NB4 (cell line): ENCODE results near the gene C11orf21.

Experiments used
- DNase-seq: peaks from one replicate; pipeline ENCODE4 v3.0.0; 2010; ENCODE audit warnings: low read depth
- H3K4me3 ChIP-seq: one replicate; pipeline ENCODE4 v1.5.1; 2011; ENCODE audit warnings: mild to moderate bottlenecking, low read depth, low read length, moderate library complexity
- CTCF ChIP-seq: IDR thresholded peaks from one replicate; pipeline ENCODE4 v1.5.1; 2012; ENCODE audit warnings: low read depth, low read length
- MAX ChIP-seq: IDR thresholded peaks from 2 replicates; pipeline ENCODE4 v1.6.1; 2011; ENCODE audit warnings: low read depth, low read length
- MYC ChIP-seq: IDR thresholded peaks from 2 replicates; pipeline ENCODE4 v1.6.1; 2011; ENCODE audit warnings: low read depth, low read length
- POLR2A ChIP-seq: IDR thresholded peaks from 2 replicates; pipeline ENCODE4 v1.6.1; 2011; ENCODE audit warnings: mild to moderate bottlenecking; ENCODE audit not compliant: insufficient read length; ENCODE audit errors: extremely low read depth

C11orf21 gene

DNA sequence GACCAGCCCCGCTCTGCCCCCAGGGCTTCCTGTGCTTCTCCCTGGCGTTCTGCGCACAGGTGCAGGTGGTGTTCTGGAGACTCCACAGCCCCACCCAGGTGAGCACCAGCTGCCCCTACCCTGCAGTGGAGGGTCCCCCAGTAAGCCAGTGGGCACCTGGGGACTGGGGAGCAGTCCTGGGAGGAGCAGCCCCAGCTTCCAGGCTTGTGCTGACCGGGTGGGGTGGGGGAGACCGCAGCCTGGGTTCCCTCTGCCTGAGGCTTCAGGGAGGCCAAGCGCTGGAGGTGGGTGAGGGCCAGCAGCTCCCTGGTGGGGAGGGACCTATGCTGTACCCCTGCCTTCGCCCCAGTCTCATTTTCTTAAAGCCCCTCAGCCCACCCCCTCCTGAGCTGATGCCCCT, 7.0 kb upstream of the C11orf21 start:
- TF ChIP-seq POLR2A (no peak), MAX (no peak), MYC (no peak), CTCF (no peak)
- DNase-seq: no peak
- H3K4me3 ChIP-seq: no peak overlapping the region

DNA sequence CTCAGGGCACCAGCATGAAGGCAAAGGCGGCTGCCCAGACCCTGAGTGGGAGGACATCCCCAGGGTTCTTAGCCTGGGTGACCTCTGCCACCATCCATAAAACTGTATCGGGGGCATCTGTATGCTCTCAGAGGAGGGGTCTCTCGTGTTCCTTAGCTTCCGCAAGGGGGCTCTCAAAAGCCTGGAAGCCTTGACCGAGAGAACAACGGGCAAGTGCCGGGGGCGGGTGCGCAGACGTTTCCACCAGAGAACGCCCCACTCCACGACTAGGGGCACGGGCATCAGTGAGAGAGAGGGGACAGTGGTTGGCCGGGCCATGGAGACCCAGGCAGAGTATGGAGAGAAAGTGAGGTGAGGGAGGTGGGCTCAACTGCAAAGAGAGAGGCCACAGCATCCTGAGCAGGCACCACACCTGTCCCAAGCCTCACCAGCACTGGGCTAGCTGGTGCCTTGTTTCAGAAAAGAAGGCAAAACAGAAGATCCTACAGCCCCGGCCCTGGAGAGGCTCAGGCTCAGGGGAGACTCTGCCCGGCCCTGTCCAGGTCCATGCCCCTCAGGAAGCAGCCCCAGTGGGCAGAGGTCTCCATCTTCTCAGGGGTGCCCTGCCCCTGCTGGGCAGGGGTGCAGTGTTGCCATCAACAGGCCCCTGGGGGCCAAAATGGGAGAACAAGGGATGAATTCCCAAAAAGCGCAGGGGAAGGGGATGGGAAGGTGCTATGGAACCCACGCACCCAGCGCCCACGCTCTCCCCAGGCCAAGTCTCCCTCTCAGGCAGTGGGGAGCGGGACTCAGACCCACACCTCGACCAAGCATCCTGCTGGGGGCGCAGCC, 6.0 kb upstream of the C11orf21 start:
- no peak for DNase-seq
- no peak overlapping the region for H3K4me3 ChIP-seq
- TF ChIP-seq MAX: no peak
- no peak for TF ChIP-seq MYC
- TF ChIP-seq POLR2A: no peak
- no peak for TF ChIP-seq CTCF

DNA sequence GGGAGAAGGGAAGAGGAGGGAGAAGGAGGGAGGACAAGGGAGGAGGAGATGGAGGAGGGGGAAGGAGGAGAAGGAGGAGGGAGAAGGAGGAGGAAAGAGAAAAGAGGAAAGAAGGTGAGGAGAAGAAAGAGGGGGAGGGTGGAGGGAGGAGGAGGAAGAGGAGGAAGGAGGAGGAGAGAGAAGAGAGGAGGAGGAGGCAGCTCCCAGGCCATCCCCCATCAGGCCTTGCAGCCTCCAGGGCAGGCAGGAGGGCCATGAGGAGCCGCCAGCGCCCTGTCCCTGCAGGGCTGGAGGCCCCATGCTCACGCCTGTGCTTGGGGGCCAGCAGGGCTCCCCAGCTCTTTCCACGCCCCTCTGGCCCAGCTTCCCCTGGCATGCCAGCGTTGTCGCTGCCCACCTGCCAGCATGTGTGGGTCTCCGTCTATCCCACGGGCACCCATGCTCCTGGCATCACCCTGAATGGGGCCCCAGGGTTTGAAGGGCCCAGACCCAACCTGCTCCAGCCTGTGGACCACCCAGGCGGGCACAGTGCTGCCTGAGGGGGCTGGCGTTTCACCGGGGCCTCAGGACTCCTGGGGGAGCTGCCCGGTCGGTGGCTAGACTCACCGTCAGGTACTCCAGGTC, 5.3 kb upstream of the C11orf21 start:
- TF ChIP-seq POLR2A (no peak), CTCF (no peak), MAX (no peak), MYC (no peak)
- no peak overlapping the region for H3K4me3 ChIP-seq
- DNase-seq: peak; percentile 29

GRCh38 chr11:2306452-2306823, 4.7 kb upstream of the C11orf21 start:
- TF ChIP-seq MYC (no peak), POLR2A (no peak), MAX (no peak), CTCF (no peak)
- DNase-seq: no peak
- H3K4me3 ChIP-seq: no peak overlapping the region

- peak overlapping the region; percentile 56 for H3K4me3 ChIP-seq
Measured at GRCh38 chr11:2305788-2306451, 4.2 kb upstream of the C11orf21 start.

More at GRCh38 chr11:2305788-2306451, 4.2 kb upstream of the C11orf21 start:
- TF ChIP-seq CTCF: no peak
- no peak for TF ChIP-seq MAX
- no peak for TF ChIP-seq POLR2A
- TF ChIP-seq MYC: no peak
- peak; percentile 51 for DNase-seq
